GM12878 (cell line): ENCODE measurements around the gene ABT1. TPM values are rescaled to one million over a fixed set of nuclear protein-coding genes. Genes with fewer than 3 reads are reported as not detected.
A peak's percentile ranks its signal among the peaks of the same experiment; 100 is the strongest.

Experiments used
- ATAC-seq: fragments of 200-7000 bp; cut with Tn5 transposase; 3 replicates; pipeline ENCODE4 v1.9.1; 2020; ENCODE audit warnings: mild to moderate bottlenecking, moderate library complexity
- BruUV-seq: library from RNA; stranded (reverse); fragments of 400-500 nt; replicated peaks from 2 replicates; lab custom pipeline; 2021; lab: Mats Ljungman, UMichigan
- CTCF ChIA-PET: fragments of 300-600 bp; sonication (Branson Sonifier 250); formaldehyde crosslinking; extraction: SDS; loops from one replicate; lab custom pipeline; 2021; ENCODE audit warnings: inconsistent platforms; lab: Yijun Ruan, JAX
- POLR2A ChIA-PET: fragments of 350-600 bp; formaldehyde crosslinking; extraction: SDS; loops from one replicate; lab custom pipeline; 2021; ENCODE audit warnings: inconsistent platforms; lab: Charles Lee
- RAD21 ChIA-PET: fragments of 300-600 bp; sonication (Branson Sonifier 250); formaldehyde crosslinking; loops from one replicate; lab custom pipeline; 2023; ENCODE audit warnings: antibody characterized with exemption; ENCODE audit not compliant: unreplicated experiment; lab: Charles Lee
- SMC1A ChIA-PET: fragments of 300-600 bp; sonication (Branson Sonifier 250); formaldehyde crosslinking; loops from one replicate; lab custom pipeline; 2023; ENCODE audit not compliant: unreplicated experiment, uncharacterized antibody; lab: Charles Lee
- DNase-seq: peaks from one replicate; pipeline ENCODE4 v3.0.0-alpha.2; 2011; ENCODE audit warnings: low read depth, low spot score
- FAIRE-seq: peaks from 3 replicates; lab custom pipeline; 2011; peaks lifted over from hg19 to GRCh38; lab: Jason Lieb, UNC
- H2AFZ ChIP-seq: 2 replicates; pipeline ENCODE4 v1.6.0; 2011; ENCODE audit warnings: low read depth, low read length, control low read depth; ENCODE audit not compliant: control insufficient read depth
- H3K27ac ChIP-seq: 2 replicates; pipeline ENCODE4 v1.5.1; 2011; ENCODE audit warnings: control low read depth; ENCODE audit not compliant: control insufficient read depth, insufficient read depth
- H3K27me3 ChIP-seq, 2 experiments: replicated peaks in 1 of 2; 2 replicates each; pipeline versions ENCODE4 v1.6.0 to v1.6.1; 2011; ENCODE audit warnings: low read length in 1 of 2; ENCODE audit not compliant: control insufficient read depth in 2 of 2, insufficient read depth in 2 of 2
- H3K36me3 ChIP-seq, 2 experiments: 2 replicates each; pipeline ENCODE4 v1.5.1; 2011; ENCODE audit warnings: low read length in 1 of 2; ENCODE audit not compliant: control insufficient read depth in 2 of 2, insufficient read depth in 2 of 2
- H3K4me1 ChIP-seq: 2 replicates; pipeline ENCODE4 v1.6.1; 2011; ENCODE audit warnings: mild to moderate bottlenecking, low read length, moderate library complexity, mixed read lengths; ENCODE audit not compliant: control insufficient read depth, insufficient read depth
- H3K4me2 ChIP-seq: 2 replicates; pipeline ENCODE4 v1.6.0; 2011; ENCODE audit warnings: control low read depth; ENCODE audit not compliant: control insufficient read depth, insufficient read depth
- H3K4me3 ChIP-seq: fragments of 200-600 bp; sonication (generic); 2 replicates; pipeline ENCODE4 v1.5.1; 2016
- H3K79me2 ChIP-seq: 2 replicates; pipeline ENCODE4 v1.6.0; 2011; ENCODE audit warnings: low read length; ENCODE audit not compliant: control insufficient read depth, insufficient read depth
- H3K9ac ChIP-seq: 2 replicates; pipeline ENCODE4 v1.8.0; 2011; ENCODE audit warnings: low read length, control low read depth, mixed read lengths; ENCODE audit not compliant: control insufficient read depth, insufficient read depth
- H3K9me3 ChIP-seq: replicated peaks from 3 replicates; pipeline ENCODE4 v1.5.1; 2011; ENCODE audit warnings: mild to moderate bottlenecking, low read length; ENCODE audit not compliant: control insufficient read depth, insufficient read depth
- H4K20me1 ChIP-seq: 2 replicates; pipeline ENCODE4 v1.6.0; 2011; ENCODE audit not compliant: control insufficient read depth, insufficient read depth
- BCL3 ChIP-seq: IDR thresholded peaks from 2 replicates; pipeline ENCODE4 v1.6.1; 2011; ENCODE audit warnings: borderline replicate concordance, low read depth, mild to moderate bottlenecking, moderate library complexity, low read length; ENCODE audit not compliant: insufficient read depth, poor library complexity, severe bottlenecking
- BMI1 ChIP-seq: fragments of 450-650 bp; IDR thresholded peaks from 2 replicates; pipeline ENCODE4 v1.6.1; 2016; ENCODE audit warnings: mild to moderate bottlenecking, moderate library complexity, borderline replicate concordance
- CBX5 ChIP-seq: sonication (generic); IDR thresholded peaks from 2 replicates; pipeline ENCODE4 v1.6.1; 2016; ENCODE audit warnings: low read depth, moderate library complexity, mild to moderate bottlenecking, inconsistent platforms
- CEBPB ChIP-seq, 2 experiments: fragments of 150-350 bp in 1 of 2; IDR thresholded peaks; 2 replicates each; pipeline ENCODE4 v1.6.1; 2012 to 2014; ENCODE audit warnings: low read depth in 2 of 2, low read length in 2 of 2, borderline replicate concordance in 1 of 2, inconsistent platforms in 1 of 2
- CHD1 ChIP-seq: IDR thresholded peaks from 2 replicates; pipeline ENCODE4 v1.6.1; 2012; ENCODE audit warnings: low read depth, low read length, improper control_type of control experiment
- CREM ChIP-seq: IDR thresholded peaks from 2 replicates; pipeline ENCODE4 v1.6.1; 2014; ENCODE audit warnings: antibody characterized with exemption, low read depth
- ESRRA ChIP-seq: IDR thresholded peaks from 2 replicates; pipeline ENCODE4 v1.6.1; 2012; ENCODE audit warnings: mild to moderate bottlenecking, low read length, improper control_type of control experiment
- EZH2 ChIP-seq: IDR thresholded peaks from 2 replicates; pipeline ENCODE4 v1.6.1; 2012; ENCODE audit warnings: low read depth, mild to moderate bottlenecking, control low read depth, inconsistent platforms, low read length, borderline replicate concordance; ENCODE audit not compliant: control insufficient read depth
- FOXM1 ChIP-seq: IDR thresholded peaks from 2 replicates; pipeline ENCODE4 v1.6.1; 2012; ENCODE audit warnings: low read depth, mild to moderate bottlenecking, inconsistent platforms, low read length, moderate library complexity
- IRF4 ChIP-seq: IDR thresholded peaks from 2 replicates; pipeline ENCODE4 v1.6.1; 2011; ENCODE audit warnings: low read depth, low read length
- JUNB ChIP-seq: IDR thresholded peaks from 2 replicates; pipeline ENCODE4 v1.6.1; 2016; ENCODE audit warnings: antibody characterized with exemption, mild to moderate bottlenecking
- MEF2B ChIP-seq: fragments of 450-650 bp; IDR thresholded peaks from 2 replicates; pipeline ENCODE4 v1.6.1; 2018; ENCODE audit warnings: mild to moderate bottlenecking, moderate library complexity; ENCODE audit not compliant: partially characterized antibody, poor library complexity, severe bottlenecking
- MXI1 ChIP-seq: fragments of 150-350 bp; IDR thresholded peaks from 2 replicates; pipeline ENCODE4 v1.6.1; 2011; ENCODE audit warnings: low read depth, mild to moderate bottlenecking, inconsistent platforms, low read length, improper control_type of control experiment
- SIX5 ChIP-seq: IDR thresholded peaks from 2 replicates; pipeline ENCODE4 v1.6.1; 2011; ENCODE audit warnings: mild to moderate bottlenecking, low read depth, low read length, moderate library complexity; ENCODE audit not compliant: severe bottlenecking
- SMC3 ChIP-seq: IDR thresholded peaks from 2 replicates; pipeline ENCODE4 v1.6.1; 2011; ENCODE audit warnings: low read length, improper control_type of control experiment, borderline replicate concordance
- STAT1 ChIP-seq: fragments of 450-650 bp; conservative IDR thresholded peaks from 2 replicates; pipeline ENCODE4 v1.6.1; 2014; ENCODE audit warnings: antibody characterized with exemption, mild to moderate bottlenecking
- TCF3 ChIP-seq: IDR thresholded peaks from 2 replicates; pipeline ENCODE4 v1.6.1; 2012; ENCODE audit warnings: low read depth, mild to moderate bottlenecking, low read length, borderline replicate concordance; ENCODE audit not compliant: insufficient read depth
- ZNF24 ChIP-seq: fragments of 450-650 bp; IDR thresholded peaks from 2 replicates; pipeline ENCODE4 v1.6.1; 2017; ENCODE audit warnings: antibody characterized with exemption, mild to moderate bottlenecking
- WGBS: methylation state at CpG from one replicate; pipeline ENCODE4 v1.1.6; 2016; ENCODE audit warnings: low lambda C conversion rate; ENCODE audit not compliant: insufficient replicate concordance, insufficient coverage; ENCODE audit errors: missing lambda C conversion rate; 5-methylcytosine and 5-hydroxymethylcytosine counted together
- in situ Hi-C: fragments of 300-500 bp; cut with MboI; formaldehyde crosslinking; loops from 9 replicates; pipeline ENCODE4 v1.14.3; 2018; ENCODE audit warnings: mixed read lengths
- intact Hi-C: fragments of 100-400 bp; cut with micrococcal nuclease; formaldehyde crosslinking; loops from one replicate; pipeline ENCODE4 v1.14.2; 2022; ENCODE audit not compliant: unreplicated experiment
- polyA plus RNA-seq, 11 experiments: library from polyadenylated mRNA; depleted of rRNA in 4 of 11; unstranded in 6 of 11; stranded (reverse) in 5 of 11; fragments of >200 nt; fragmentation: Nextera tagmentation in 4 of 11; fragmentation: Illumina TruSeq in 1 of 11; extraction: Ambion mirVana in 4 of 11; extraction: Trizol in 1 of 11; gene quantifications; 1 replicate in 1 of 11; 2 replicates in 10 of 11; pipeline versions ENCODE4 v1.2.1 to v1.2.3, GENCODE V29; 2011 to 2016; ENCODE audit warnings: inconsistent platforms in 2 of 11, missing spikeins in 2 of 11, low read depth in 1 of 11
- total RNA-seq, 4 experiments: library from RNA; depleted of rRNA in 3 of 4; stranded (reverse); fragments of >200 nt in 3 of 4; fragmentation: Illumina TruSeq in 1 of 4; extraction: Trizol in 1 of 4; gene quantifications; 2 replicates each; pipeline versions ENCODE4 v1.2.1 to v1.2.3, GENCODE V29; 2013 to 2021
- TF ChIP-seq, protein P1 (sequence below): fragments of 450-650 bp; formaldehyde crosslinking; IDR thresholded peaks from 2 replicates; pipeline ENCODE4 v1.4.0; 2022; ENCODE audit warnings: mild to moderate bottlenecking, moderate library complexity

Gene ABT1
- total and polyA plus RNA-seq, 10 of the 15 experiments (the other 5 are each of a cell fraction or from before 2014, with no cell fraction given): 8.4 to 43.5 (median 28.2) TPM

- Histone ChIP-seq H2AFZ (peak overlapping the region; percentile 83), H3K4me1 (0 out of 2 replicates have a peak, but pooled peaks cover 3% of the 10 kb centered on the region), H3K4me2 (peak overlapping the region; percentile 92), H4K20me1 (no peaks in the 10 kb centered on the region), H3K27me3 (no peaks in the 10 kb centered on the region), H3K36me3 (no peaks in the 10 kb centered on the region), H3K9ac (peak overlapping the region; percentile 45), H3K4me3 (peak overlapping the region; percentile 80), H3K79me2 (no peaks in the 10 kb centered on the region), H3K27ac (peak overlapping the region; percentile 69), H3K9me3 (no peaks in the 10 kb centered on the region)
- POLR2A ChIA-PET: interaction anchor here (0.5 to 4.5 kb wide), 10 partner anchors 9 to 1677 kb away, joined by 3 to 29 read pairs (median 5); partner anchors contain the start of gene HMGN4
- no TSS peak for BruUV-seq
- ATAC-seq (peak; percentile 49), DNase-seq (no peak), FAIRE-seq (peak; percentile 75)
- CTCF ChIA-PET: interaction anchor here (1.0 to 4.1 kb wide), 7 partner anchors 9 to 209 kb away, joined by 3 to 28 read pairs (median 8); partner anchors contain the start of gene HMGN4
- SMC1A ChIA-PET: interaction anchor here (1.1 to 4.5 kb wide), 8 partner anchors 9 to 247 kb away, joined by 4 to 44 read pairs (median 18); partner anchors contain the start of gene HMGN4
- intact Hi-C loops (loop anchor here (1.0 to 10.0 kb wide), 3 partner anchors 13 to 380 kb away; no protein-coding TSS in a partner anchor), in situ Hi-C loops (loop anchor here (5.0 kb wide), 1 partner anchor 223 kb away; no protein-coding TSS in a partner anchor)
- WGBS: 1% methylated on average over 27 of the region's 27 CpGs
- RAD21 ChIA-PET: interaction anchor here (0.7 to 5.5 kb wide), 12 partner anchors 14 to 230 kb away, joined by 3 to 40 read pairs (median 4); partner anchors contain the start of gene HMGN4
- TF ChIP-seq CEBPB (IDR thresholded peaks at IDR 0.05; ENCODE audit: borderline replicate concordance in 1 of 2, low read depth in 2 of 2, low read length in 2 of 2) (no peak), STAT1 (no peak), MEF2B (no peak), CHD1 (no peak), MXI1 (peak; percentile 60; the same call in 1 of the 2 replicates), ESRRA (no peak), SMC3 (no peak), EZH2 (no peak), SIX5 (no peak), TCF3 (peak; percentile 16; the same call in 1 of the 2 replicates), JUNB (no peak), BMI1 (no peak), CBX5 (no peak), IRF4 (no peak), BCL3 (no peak), CREM (0 out of 2 replicates have a peak, but pooled peaks have one; percentile 16), FOXM1 (no peak), ZNF24 (peak; percentile 98)
- TF ChIP-seq, protein P1, sequence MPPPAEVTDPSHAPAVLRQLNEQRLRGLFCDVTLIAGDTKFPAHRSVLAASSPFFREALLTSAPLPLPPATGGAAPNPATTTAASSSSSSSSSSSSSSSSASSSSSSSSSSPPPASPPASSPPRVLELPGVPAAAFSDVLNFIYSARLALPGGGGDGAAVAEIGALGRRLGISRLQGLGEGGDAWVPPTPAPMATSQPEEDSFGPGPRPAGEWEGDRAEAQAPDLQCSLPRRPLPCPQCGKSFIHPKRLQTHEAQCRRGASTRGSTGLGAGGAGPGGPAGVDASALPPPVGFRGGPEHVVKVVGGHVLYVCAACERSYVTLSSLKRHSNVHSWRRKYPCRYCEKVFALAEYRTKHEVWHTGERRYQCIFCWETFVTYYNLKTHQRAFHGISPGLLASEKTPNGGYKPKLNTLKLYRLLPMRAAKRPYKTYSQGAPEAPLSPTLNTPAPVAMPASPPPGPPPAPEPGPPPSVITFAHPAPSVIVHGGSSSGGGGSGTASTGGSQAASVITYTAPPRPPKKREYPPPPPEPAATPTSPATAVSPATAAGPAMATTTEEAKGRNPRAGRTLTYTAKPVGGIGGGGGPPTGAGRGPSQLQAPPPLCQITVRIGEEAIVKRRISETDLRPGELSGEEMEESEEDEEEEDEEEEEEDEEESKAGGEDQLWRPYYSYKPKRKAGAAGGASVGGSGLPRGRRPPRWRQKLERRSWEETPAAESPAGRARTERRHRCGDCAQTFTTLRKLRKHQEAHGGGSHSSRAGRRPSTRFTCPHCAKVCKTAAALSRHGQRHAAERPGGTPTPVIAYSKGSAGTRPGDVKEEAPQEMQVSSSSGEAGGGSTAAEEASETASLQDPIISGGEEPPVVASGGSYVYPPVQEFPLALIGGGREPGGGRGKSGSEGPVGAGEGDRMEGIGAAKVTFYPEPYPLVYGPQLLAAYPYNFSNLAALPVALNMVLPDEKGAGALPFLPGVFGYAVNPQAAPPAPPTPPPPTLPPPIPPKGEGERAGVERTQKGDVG (CRISPR knock-in tag): no peak
These were observed 41.9 kb upstream of the ABT1 start for GRCh38 chr6:26554697-26555504.
